NB4 (cell line): Measurements from ENCODE around the gene OLA1.

Experiments used
- DNase-seq: peaks from one replicate; pipeline ENCODE4 v3.0.0; 2010; ENCODE audit warnings: low read depth
- H3K4me3 ChIP-seq: one replicate; pipeline ENCODE4 v1.5.1; 2011; ENCODE audit warnings: mild to moderate bottlenecking, low read depth, low read length, moderate library complexity
- MYC ChIP-seq: IDR thresholded peaks from 2 replicates; pipeline ENCODE4 v1.6.1; 2011; ENCODE audit warnings: low read depth, low read length
- POLR2A ChIP-seq: IDR thresholded peaks from 2 replicates; pipeline ENCODE4 v1.6.1; 2011; ENCODE audit warnings: mild to moderate bottlenecking; ENCODE audit not compliant: insufficient read length; ENCODE audit errors: extremely low read depth
- TF ChIP-seq, protein P1 (sequence below): IDR thresholded peaks from 2 replicates; pipeline ENCODE4 v1.6.1; 2011; ENCODE audit warnings: low read depth, low read length
- TF ChIP-seq, protein P2 (sequence below): IDR thresholded peaks from one replicate; pipeline ENCODE4 v1.5.1; 2012; ENCODE audit warnings: low read depth, low read length

The OLA1 gene

GRCh38 chr2:174071321-174071720 lies 177.0 kb downstream of the OLA1 start:
- TF ChIP-seq POLR2A (no peak), MYC (no peak)
- TF ChIP-seq, protein P1, sequence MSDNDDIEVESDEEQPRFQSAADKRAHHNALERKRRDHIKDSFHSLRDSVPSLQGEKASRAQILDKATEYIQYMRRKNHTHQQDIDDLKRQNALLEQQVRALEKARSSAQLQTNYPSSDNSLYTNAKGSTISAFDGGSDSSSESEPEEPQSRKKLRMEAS = no peak
- TF ChIP-seq, protein P2, sequence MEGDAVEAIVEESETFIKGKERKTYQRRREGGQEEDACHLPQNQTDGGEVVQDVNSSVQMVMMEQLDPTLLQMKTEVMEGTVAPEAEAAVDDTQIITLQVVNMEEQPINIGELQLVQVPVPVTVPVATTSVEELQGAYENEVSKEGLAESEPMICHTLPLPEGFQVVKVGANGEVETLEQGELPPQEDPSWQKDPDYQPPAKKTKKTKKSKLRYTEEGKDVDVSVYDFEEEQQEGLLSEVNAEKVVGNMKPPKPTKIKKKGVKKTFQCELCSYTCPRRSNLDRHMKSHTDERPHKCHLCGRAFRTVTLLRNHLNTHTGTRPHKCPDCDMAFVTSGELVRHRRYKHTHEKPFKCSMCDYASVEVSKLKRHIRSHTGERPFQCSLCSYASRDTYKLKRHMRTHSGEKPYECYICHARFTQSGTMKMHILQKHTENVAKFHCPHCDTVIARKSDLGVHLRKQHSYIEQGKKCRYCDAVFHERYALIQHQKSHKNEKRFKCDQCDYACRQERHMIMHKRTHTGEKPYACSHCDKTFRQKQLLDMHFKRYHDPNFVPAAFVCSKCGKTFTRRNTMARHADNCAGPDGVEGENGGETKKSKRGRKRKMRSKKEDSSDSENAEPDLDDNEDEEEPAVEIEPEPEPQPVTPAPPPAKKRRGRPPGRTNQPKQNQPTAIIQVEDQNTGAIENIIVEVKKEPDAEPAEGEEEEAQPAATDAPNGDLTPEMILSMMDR = no peak
- no peak overlapping the region for H3K4me3 ChIP-seq
- no peak for DNase-seq

DNA sequence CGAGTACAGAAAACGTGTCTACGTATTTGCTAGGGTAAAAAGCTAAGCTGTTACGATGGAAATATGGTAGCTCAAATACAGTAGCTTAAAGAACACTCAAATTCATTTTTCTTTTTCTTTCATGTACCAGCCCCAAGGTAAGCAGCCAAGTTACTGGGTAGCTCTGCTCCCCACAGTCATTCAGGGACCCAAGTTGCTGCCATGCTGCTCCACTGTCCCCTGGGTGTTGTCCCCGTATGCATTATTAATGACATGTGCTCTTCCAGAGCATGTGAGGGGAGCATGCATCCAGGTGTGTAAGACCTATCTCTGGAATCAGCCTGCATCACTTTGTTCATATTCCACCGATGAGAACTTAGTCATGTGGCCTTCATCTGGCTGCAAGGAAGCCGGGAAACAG lies 178.1 kb downstream of the OLA1 start:
- no peak overlapping the region for H3K4me3 ChIP-seq
- DNase-seq = no peak
- TF ChIP-seq, protein P2 = no peak
- TF ChIP-seq, protein P1 = 0 out of 2 replicates have a peak, but pooled peaks have one; percentile 11
- TF ChIP-seq POLR2A = no peak
- no peak for TF ChIP-seq MYC

GRCh38 chr2:174067815-174068214 lies 180.5 kb downstream of the OLA1 start:
- no peak for DNase-seq
- H3K4me3 ChIP-seq = no peak overlapping the region
- no peak for TF ChIP-seq MYC
- TF ChIP-seq, protein P2 = no peak
- TF ChIP-seq POLR2A = no peak
- TF ChIP-seq, protein P1 = no peak

DNA sequence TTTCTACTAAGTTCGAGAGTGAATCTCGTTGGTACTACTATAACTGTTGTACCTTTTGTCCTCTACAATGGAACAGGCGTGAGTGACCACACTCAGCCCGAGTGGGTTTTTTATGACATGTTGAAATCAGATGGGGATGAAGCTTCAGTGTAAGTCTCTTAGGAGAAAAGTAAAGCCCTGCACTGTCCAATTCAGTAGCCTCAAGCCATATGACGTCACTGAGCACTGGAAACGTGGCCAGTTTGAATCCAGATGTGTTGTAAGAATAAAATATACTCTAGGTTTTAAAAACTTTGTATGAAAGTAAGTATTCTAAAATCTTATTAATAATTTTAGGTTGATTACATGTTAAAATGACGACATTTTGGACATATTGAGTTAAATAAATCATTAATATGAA lies 181.5 kb downstream of the OLA1 start:
- DNase-seq = no peak
- no peak overlapping the region for H3K4me3 ChIP-seq
- TF ChIP-seq POLR2A = no peak

GRCh38 chr2:174063492-174064092 lies 184.7 kb downstream of the OLA1 start:
- TF ChIP-seq, protein P1 = no peak
- TF ChIP-seq MYC = no peak
- no peak for TF ChIP-seq POLR2A
- TF ChIP-seq, protein P2 = no peak
- DNase-seq = no peak
- no peak overlapping the region for H3K4me3 ChIP-seq

DNA sequence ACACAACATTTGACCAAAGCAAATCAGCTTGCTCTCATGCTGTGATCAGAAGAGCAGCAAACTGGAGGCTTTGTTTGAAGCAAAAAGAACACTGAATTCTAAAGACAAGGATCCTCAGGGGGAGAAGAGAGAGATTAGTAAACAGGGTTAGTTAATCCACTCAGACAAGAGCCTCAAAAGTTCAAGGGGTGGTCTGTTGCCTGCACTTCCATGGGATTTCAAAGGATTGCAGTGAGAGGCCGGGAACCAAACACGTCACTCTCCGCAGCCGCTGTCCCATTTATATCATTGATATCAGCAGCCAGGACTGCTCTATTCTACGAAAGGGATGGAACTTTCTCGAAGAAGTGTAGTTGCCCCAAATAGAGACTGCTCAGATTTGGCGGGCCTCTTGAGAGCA lies 185.4 kb downstream of the OLA1 start:
- no peak overlapping the region for H3K4me3 ChIP-seq
- no peak for TF ChIP-seq MYC
- TF ChIP-seq, protein P1 = no peak
- no peak for TF ChIP-seq POLR2A
- TF ChIP-seq, protein P2 = no peak
- DNase-seq = no peak
